DOHH2 (cell line): ENCODE measurements around the gene S100A4.
"Not testable (repeated sequence)": the region's sequence is repeated elsewhere in the genome, so short reads cannot be mapped to it uniquely, and the experiment has no call there.

Experiments
- CTCF ChIP-seq: fragments of 200-600 bp; sonication (generic); IDR thresholded peaks from one replicate; pipeline ENCODE4 v1.5.1; 2014; ENCODE audit warnings: antibody characterized with exemption, mild to moderate bottlenecking, low read depth, low read length; ENCODE audit not compliant: poor library complexity, severe bottlenecking
- EZH2phosphoT487 ChIP-seq: fragments of 200-600 bp; sonication (generic); IDR thresholded peaks from 2 replicates; pipeline ENCODE4 v1.6.1; 2017; ENCODE audit warnings: borderline replicate concordance, mild to moderate bottlenecking, antibody characterized with exemption, low read length, moderate library complexity, mixed read lengths

- TF ChIP-seq CTCF, EZH2phosphoT487: not testable (repeated sequence)
Observed at GRCh38 chr1:153521808-153522207, 23.8 kb downstream of the S100A4 start.
